ENCODE data around the gene SMC6. TPM values are rescaled to one million over a fixed set of nuclear protein-coding genes. Genes with fewer than 3 reads are reported as not detected.

The SMC6 gene
- total RNA-seq, 1 experiment from 2014 or later: 40.3 TPM

DNA sequence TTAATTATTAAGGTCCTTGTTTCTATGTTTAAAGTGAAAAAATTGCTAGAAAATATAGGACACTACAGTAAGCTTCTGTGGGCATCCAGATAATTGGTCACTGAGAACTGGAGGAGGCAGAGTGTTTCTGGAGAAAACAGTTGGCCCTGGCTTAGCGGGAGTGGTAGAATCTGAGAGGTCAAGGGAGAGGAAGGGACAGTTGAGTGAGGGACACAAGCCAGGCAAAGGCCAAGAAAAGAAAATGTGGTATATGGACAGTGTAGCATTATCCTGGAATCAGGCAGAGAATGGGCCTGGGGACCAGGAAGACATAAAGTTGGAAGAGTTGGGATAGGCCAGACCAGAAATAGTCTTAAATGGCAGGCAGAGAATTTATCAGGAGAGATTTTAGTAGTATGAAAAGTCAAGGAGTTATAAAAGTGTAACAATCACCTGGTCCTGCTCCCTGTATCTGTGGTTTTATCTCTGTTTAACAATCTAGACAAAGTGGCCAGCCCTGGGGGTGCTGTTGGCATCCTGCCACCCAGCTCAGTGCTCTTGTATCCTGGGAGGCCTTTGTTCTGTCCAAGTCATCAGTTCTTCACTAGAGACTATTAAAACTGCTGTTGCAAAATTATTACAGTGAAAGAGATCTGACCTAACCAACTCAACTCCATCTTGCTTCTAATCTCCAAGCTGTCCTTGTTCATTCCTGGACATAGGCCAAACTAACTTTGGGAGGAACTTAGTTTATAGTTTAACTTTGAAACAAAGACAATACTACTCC is 47.3 kb upstream of the SMC6 start:
- Histone ChIP-seq H3K9ac (ENCODE audit: extremely low read depth, insufficient read length, low read length) (no peak overlapping the region), H3K27ac (ENCODE audit: insufficient read length, low read depth, low read length) (no peak overlapping the region), H4K8ac (replicated peaks; ENCODE audit: insufficient read length, low read depth, low read length) (no peak overlapping the region), H2AK5ac (ENCODE audit: insufficient read length, low read length) (no peak overlapping the region), H3K79me1 (ENCODE audit: insufficient read depth, low read depth, low read length, poor library complexity, severe bottlenecking) (no peaks in the 10 kb centered on the region), H3K14ac (ENCODE audit: insufficient read depth, low read length) (no peak overlapping the region), H3T11ph (ENCODE audit: low read length) (no peak overlapping the region), H3K18ac (ENCODE audit: insufficient read length, low read depth, low read length) (no peak overlapping the region), H3K4ac (ENCODE audit: low read depth, low read length) (no peak overlapping the region), H3K79me2 (ENCODE audit: insufficient read depth, low read length) (no peaks in the 10 kb centered on the region), H2BK12ac (ENCODE audit: insufficient read length, low read depth, low read length) (no peak overlapping the region), H2AFZ (ENCODE audit: low read length) (no peak overlapping the region), H3K4me2 (ENCODE audit: insufficient read depth, insufficient read length, low read length) (no peak overlapping the region), H3K27me3 (ENCODE audit: insufficient read depth, low read length) (no peaks in the 10 kb centered on the region), H2BK15ac (ENCODE audit: low read depth, low read length) (no peak overlapping the region), H4K91ac (ENCODE audit: insufficient read length, low read depth, low read length) (no peak overlapping the region), H3K23ac (ENCODE audit: insufficient read length, low read depth, low read length) (no peak overlapping the region), H2BK20ac (ENCODE audit: low read depth, low read length, poor library complexity, severe bottlenecking) (no peak overlapping the region), H4K5ac (ENCODE audit: insufficient read length, low read depth, low read length) (no peak overlapping the region), H2BK120ac (ENCODE audit: low read depth, low read length, poor library complexity, severe bottlenecking) (no peak overlapping the region), H3K9me3 (ENCODE audit: control insufficient read depth, low read depth, low read length) (no peaks in the 10 kb centered on the region), H2BK5ac (ENCODE audit: insufficient read length, low read length) (no peak overlapping the region), H4K20me1 (ENCODE audit: control insufficient read depth, insufficient read depth, insufficient read length) (no peaks in the 10 kb centered on the region), H3K4me1 (ENCODE audit: insufficient read depth, low read length) (no peaks in the 10 kb centered on the region; the same call in 1 of the 2 replicates), H3K56ac (ENCODE audit: insufficient read length, low read depth, low read length) (no peak overlapping the region), H3K23me2 (ENCODE audit: insufficient read length, low read depth, low read length, poor library complexity, severe bottlenecking) (no peaks in the 10 kb centered on the region)
- no peak for DNase-seq
- WGBS (ENCODE audit: extremely low coverage, insufficient read length, low lambda C conversion rate): no CpG with 5 or more reads among the region's 1 CpG
- no peaks in the 10 kb centered on the region for H3K9me3 Mint-ChIP-seq
- no peaks in the 10 kb centered on the region for H3K36me3 Mint-ChIP-seq (ENCODE audit: insufficient read depth in 1 of 3, low read depth in 3 of 3)
- H3K27me3 Mint-ChIP-seq (ENCODE audit: low read depth): peaks cover 4% of the 10 kb centered on the region
- TF ChIP-seq, protein P1, sequence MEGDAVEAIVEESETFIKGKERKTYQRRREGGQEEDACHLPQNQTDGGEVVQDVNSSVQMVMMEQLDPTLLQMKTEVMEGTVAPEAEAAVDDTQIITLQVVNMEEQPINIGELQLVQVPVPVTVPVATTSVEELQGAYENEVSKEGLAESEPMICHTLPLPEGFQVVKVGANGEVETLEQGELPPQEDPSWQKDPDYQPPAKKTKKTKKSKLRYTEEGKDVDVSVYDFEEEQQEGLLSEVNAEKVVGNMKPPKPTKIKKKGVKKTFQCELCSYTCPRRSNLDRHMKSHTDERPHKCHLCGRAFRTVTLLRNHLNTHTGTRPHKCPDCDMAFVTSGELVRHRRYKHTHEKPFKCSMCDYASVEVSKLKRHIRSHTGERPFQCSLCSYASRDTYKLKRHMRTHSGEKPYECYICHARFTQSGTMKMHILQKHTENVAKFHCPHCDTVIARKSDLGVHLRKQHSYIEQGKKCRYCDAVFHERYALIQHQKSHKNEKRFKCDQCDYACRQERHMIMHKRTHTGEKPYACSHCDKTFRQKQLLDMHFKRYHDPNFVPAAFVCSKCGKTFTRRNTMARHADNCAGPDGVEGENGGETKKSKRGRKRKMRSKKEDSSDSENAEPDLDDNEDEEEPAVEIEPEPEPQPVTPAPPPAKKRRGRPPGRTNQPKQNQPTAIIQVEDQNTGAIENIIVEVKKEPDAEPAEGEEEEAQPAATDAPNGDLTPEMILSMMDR (conservative IDR thresholded peaks at IDR 0.05): no peak
- peaks cover 0 to 4% of the 10 kb centered on the region in 2 experiments; a peak in 1 of 4 replicates for H3K4me1 Mint-ChIP-seq
- H3K4me3 Mint-ChIP-seq: no peak overlapping the region
- no peak overlapping the region for H3K27ac Mint-ChIP-seq
